Heart left ventricle (tissue), 16 donors: Measurements from ENCODE around the gene IPO11. TPM values are rescaled to one million over a fixed set of nuclear protein-coding genes. Genes with fewer than 3 reads are reported as not detected.

Experiments
- ATAC-seq, 4 donors: fragments of 200-7000 bp; cut with Tn5 transposase; one replicate each; pipeline ENCODE4 v1.9.1; 2020 to 2022; ENCODE audit warnings: moderate library complexity in 4 of 4, mild to moderate bottlenecking in 3 of 4, moderate number of reproducible peaks in 1 of 4
- DNase-seq, 5 donors: peaks; one replicate each; pipeline ENCODE4 v3.0.0-alpha.2; 2020
- H3K27ac ChIP-seq, 12 donors: fragments of 200-600 bp; sonication (generic) in 4 of 12; one replicate each; pipeline versions ENCODE4 v1.5.0 to v1.8.0; 2016 to 2022; ENCODE audit warnings: mild to moderate bottlenecking in 2 of 12
- H3K27me3 ChIP-seq, 9 donors: fragments of 200-600 bp; sonication (generic) in 2 of 9; one replicate each; pipeline versions ENCODE4 v1.5.1 to v1.8.0; 2016 to 2022; ENCODE audit warnings: mild to moderate bottlenecking in 3 of 9
- H3K36me3 ChIP-seq, 9 donors: fragments of 200-600 bp; sonication (generic) in 2 of 9; one replicate each; pipeline versions ENCODE4 v1.5.0 to v1.8.0; 2018 to 2022; ENCODE audit warnings: mild to moderate bottlenecking in 2 of 9
- H3K4me1 ChIP-seq, 12 donors: fragments of 200-600 bp; sonication (generic) in 4 of 12; one replicate each; pipeline versions ENCODE4 v1.5.0 to v1.8.0; 2016 to 2022; ENCODE audit warnings: mild to moderate bottlenecking in 3 of 12
- H3K4me3 ChIP-seq, 12 donors: fragments of 200-600 bp; sonication (generic) in 4 of 12; one replicate each; pipeline versions ENCODE4 v1.5.0 to v1.8.0; 2017 to 2022; ENCODE audit warnings: mild to moderate bottlenecking in 9 of 12, moderate library complexity in 4 of 12
- H3K9me3 ChIP-seq, 12 donors: fragments of 200-600 bp; sonication (generic) in 4 of 12; one replicate each; pipeline versions ENCODE4 v1.5.0 to v1.8.0; 2016 to 2022; ENCODE audit warnings: mild to moderate bottlenecking in 1 of 12
- POLR2A ChIP-seq, 2 donors: fragments of 450-650 bp; IDR thresholded peaks; one replicate each; pipeline ENCODE4 v1.6.1; 2017; ENCODE audit warnings: antibody characterized with exemption in 2 of 2, mild to moderate bottlenecking in 2 of 2, moderate library complexity in 2 of 2
- WGBS, 4 donors: extraction: QIAGEN DNeasy Blood & Tissue Kit in 2 of 4; methylation state at CpG; one replicate each; pipeline versions ENCODE4 v1.1.5 to v1.1.7; 2013 to 2018; 5-methylcytosine and 5-hydroxymethylcytosine counted together
- intact Hi-C, 10 donors: fragments of 100-400 bp; cut with DNase I; formaldehyde crosslinking; loops; one replicate each; pipeline versions ENCODE4 v1.11.1 to v1.14.2; 2022
- polyA plus RNA-seq, 2 donors: library from polyadenylated mRNA; stranded (reverse); fragments of 200-250 nt; gene quantifications; one replicate each; pipeline ENCODE4 v1.2.3, GENCODE V29; 2013
- total RNA-seq, 9 donors: library from RNA; depleted of rRNA in 2 of 9; stranded (reverse); fragments of >200 nt in 2 of 9; fragmentation: NEBNext Ultra II Directional in 3 of 9; extraction: Animal tissue kit (Norgen Biotek cat#: 25700) in 3 of 9; gene quantifications; one replicate each; pipeline versions ENCODE4 v1.1.0 to v1.2.4, GENCODE V29; 2016 to 2023
- TF ChIP-seq, protein P1 (sequence below), 12 donors: fragments of 200-600 bp; sonication (generic) in 4 of 12; IDR thresholded peaks; one replicate each; pipeline versions ENCODE4 v1.5.0 to v1.8.0; 2018 to 2022; ENCODE audit warnings: antibody characterized with exemption in 12 of 12, mild to moderate bottlenecking in 5 of 12
- donor health status: ischemic (EF 13 %, LVEDD 7.1; RV severe dilation, severe dysfunction).
- donor health status: healthy with polysubstance abuse.
- donor health status: DM: no; HTN: yes; CAD: no.
- donor health status: DM: no; HTN: no; CAD: no.
- donor health status: ischemic (EF 25% LVEDD 6.9; RV normal size, moderate dysfunction).
- donor health status: ischemic (EF 25% LVEDD 5.7; RV mildly dilated, moderate dysfunction).
- donor health status: healthy.
- donor health status: DM: yes; HTN: yes; CAD: no.
- donor health status: ischemic (EF 35%, LVEDD 5.7; RV mildly dilated, moderate dysfunction).
- donor health status: nonischemic (EF 11% LVEDD 7.7; RV severe dilation, severe dysfunction).
- donor health status: DM: yes; HTN: yes; CAD: no.
- donor health status: PGD.
- donor health status: ischemic (EF 29% LVEDD 5.4; RV normal size, mild dysfunction).
- donor health status: nonischemic (EF 23%, LVEDD 6.1; RV moderate dilation, normal function).

The IPO11 gene
- total and polyA plus RNA-seq, 11 donors = 8.2 to 40.4 (median 29.1) TPM

DNA sequence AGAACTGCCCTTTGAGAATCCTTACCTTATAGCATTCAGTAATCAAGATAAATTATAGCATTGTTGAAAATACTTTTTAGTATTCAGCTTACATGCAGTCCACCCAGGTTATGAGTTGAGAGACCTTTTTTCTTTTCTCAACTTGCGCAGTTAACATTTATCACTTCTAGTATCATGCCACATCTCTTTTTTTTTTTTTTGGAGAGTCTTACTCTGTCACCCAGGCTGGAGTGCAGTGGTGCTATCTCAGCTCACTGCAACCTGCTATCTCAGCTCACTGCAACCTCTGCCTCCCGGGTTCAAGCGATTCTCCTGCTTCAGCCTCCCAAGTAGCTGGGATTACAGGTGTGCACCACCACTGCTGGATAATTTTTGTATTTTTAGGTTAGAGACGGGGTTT, 195.1 kb downstream of the IPO11 start:
- Histone ChIP-seq H3K9me3 (no peaks in the 10 kb centered on the region), H3K27me3 (no peaks in the 10 kb centered on the region), H3K4me3 (no peak overlapping the region), H3K36me3 (peaks cover 0 to 15% (median 8%) of the 10 kb centered on the region in 9 donors), H3K27ac (no peak overlapping the region), H3K4me1 (peaks cover 0 to 4% (median 0%) of the 10 kb centered on the region in 12 donors)
- intact Hi-C loops = no loop called here
- DNase-seq (no peak), ATAC-seq (no peak)
- no peak for TF ChIP-seq POLR2A (IDR thresholded peaks at IDR 0.05)
- TF ChIP-seq, protein P1, sequence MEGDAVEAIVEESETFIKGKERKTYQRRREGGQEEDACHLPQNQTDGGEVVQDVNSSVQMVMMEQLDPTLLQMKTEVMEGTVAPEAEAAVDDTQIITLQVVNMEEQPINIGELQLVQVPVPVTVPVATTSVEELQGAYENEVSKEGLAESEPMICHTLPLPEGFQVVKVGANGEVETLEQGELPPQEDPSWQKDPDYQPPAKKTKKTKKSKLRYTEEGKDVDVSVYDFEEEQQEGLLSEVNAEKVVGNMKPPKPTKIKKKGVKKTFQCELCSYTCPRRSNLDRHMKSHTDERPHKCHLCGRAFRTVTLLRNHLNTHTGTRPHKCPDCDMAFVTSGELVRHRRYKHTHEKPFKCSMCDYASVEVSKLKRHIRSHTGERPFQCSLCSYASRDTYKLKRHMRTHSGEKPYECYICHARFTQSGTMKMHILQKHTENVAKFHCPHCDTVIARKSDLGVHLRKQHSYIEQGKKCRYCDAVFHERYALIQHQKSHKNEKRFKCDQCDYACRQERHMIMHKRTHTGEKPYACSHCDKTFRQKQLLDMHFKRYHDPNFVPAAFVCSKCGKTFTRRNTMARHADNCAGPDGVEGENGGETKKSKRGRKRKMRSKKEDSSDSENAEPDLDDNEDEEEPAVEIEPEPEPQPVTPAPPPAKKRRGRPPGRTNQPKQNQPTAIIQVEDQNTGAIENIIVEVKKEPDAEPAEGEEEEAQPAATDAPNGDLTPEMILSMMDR (IDR thresholded peaks at IDR 0.05) = no peak
- WGBS, 4 donors = 95 to 98% (median 97%) methylated on average over 4 of the region's 4 CpGs

DNA sequence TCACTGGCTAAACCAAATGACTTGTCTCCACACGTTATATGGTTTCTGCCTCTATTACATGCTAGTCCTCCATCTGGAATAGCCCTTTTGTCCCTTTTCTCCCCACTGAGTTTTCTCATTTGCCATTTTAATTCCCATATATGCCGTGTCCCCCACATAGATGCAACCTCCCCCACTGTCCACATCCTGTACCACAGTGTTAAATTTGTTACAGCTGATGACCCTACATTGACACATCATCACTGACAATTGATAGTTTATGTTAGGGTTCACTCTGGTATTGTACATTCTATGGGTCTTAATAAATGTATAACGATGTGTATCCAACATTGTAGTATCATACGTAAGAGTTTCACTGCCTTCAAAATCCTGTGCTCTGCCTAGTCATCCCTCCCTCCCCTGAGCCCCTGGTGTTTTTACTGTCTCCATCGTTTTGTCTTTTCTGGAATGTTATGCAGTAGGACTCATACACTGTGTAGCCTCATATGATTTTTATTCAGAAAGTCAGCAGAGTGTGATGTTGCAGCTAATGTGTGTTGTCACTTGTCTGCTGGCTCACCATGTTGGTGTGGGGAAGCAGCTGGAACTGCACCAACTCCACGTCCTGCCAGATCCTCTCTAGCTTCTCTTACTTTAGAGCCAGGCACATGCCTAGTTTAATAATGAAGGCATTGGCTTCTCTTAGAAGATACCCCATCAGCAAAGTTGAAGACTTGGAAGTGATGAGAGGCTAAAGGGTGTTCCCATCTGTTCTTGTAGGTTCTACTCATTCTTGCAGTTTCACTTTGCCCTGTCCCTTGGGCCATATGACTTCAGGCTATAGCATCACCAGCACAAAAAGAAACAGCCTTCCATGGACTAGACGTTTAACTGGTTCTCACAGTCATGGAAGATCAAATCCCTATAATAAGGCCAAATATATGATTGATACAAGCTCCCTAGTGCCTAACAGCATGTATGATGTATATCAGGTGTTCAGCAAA, 196.3 kb downstream of the IPO11 start:
- Histone ChIP-seq H3K36me3 (peaks cover 0 to 7% (median 0%) of the 10 kb centered on the region in 9 donors), H3K9me3 (no peaks in the 10 kb centered on the region), H3K27ac (no peak overlapping the region), H3K27me3 (no peaks in the 10 kb centered on the region), H3K4me1 (peaks cover 0 to 4% (median 0%) of the 10 kb centered on the region in 12 donors), H3K4me3 (no peak overlapping the region)
- TF ChIP-seq, protein P1 (IDR thresholded peaks at IDR 0.05) = no peak
- TF ChIP-seq POLR2A (IDR thresholded peaks at IDR 0.05) = no peak
- ATAC-seq (peak in 3 of 4 donors; percentile 54 to 65 (median 59)), DNase-seq (peak in 2 of 5 donors; percentile 10 to 38)
- WGBS, 4 donors = 76 to 84% (median 81%) methylated on average over 7 of the region's 7 CpGs
- intact Hi-C loops = no loop called here

DNA sequence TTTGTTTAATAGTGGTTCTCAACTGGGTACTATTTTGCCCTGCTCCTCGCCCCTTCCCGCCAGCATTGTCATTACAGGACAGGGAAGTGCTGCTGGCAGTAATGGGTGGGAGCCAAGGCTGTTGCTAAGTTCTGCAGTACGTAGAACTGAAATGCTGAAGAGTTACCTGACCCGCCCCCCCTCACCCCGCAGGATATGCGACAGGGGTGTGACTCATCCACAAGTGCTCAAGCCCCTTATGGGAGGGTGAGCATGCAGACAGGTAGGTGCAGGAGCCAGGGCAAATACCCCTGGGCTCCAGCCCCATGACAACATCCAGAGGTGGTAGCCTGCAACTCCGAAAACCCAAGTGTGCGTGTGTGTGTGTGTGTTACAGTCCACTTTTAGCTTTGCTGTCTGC, 201.8 kb downstream of the IPO11 start:
- ATAC-seq = no peak
- Histone ChIP-seq H3K27me3 (no peaks in the 10 kb centered on the region), H3K27ac (no peak overlapping the region), H3K4me1 (no peaks in the 10 kb centered on the region), H3K4me3 (no peak overlapping the region), H3K36me3 (peaks cover 0 to 6% (median 0%) of the 10 kb centered on the region in 9 donors), H3K9me3 (no peaks in the 10 kb centered on the region)
- intact Hi-C loops = no loop called here
- TF ChIP-seq, protein P1 (IDR thresholded peaks at IDR 0.05) = no peak
- DNase-seq = no peak
- 95 to 99% (median 96%) methylated on average over 7 to 8 of the region's 8 CpGs for WGBS, 4 donors

DNA sequence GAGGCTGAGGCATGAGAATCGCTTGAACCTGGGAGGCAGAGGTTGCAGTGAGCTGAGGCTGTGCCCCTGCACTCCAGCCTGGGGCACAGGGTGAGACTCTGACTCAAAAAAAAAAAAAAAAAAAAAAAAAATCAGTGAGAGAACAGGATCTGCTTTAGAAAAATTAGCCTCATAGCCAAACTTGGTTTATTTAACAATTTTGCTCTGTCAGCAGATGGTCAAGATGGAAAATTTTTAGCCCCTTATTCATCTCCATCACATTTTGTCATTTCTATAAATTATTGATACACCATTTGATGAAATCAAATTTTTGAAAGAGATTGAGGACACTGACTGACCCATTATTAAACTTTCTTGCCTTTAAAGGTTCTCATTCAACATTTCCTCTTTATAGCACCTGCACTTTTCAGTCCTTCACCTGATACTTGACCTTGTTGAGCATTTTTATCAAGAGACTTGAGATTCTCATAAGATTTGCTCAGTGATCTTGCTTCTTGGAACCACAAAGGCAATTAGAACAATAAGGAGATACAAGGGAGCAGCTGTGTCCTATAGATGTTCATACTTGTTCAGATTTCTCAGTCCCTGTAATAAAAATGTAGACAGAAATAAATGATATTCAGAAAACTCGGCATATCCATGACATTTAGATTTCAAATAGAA, 204.2 kb downstream of the IPO11 start:
- ATAC-seq (no peak), DNase-seq (no peak)
- no peak overlapping the region for H3K4me3 ChIP-seq
- H3K27me3 ChIP-seq = no peaks in the 10 kb centered on the region
- WGBS, 4 donors = 92 to 98% (median 96%) methylated on average over 2 of the region's 2 CpGs
- no peaks in the 10 kb centered on the region for H3K36me3 ChIP-seq
- TF ChIP-seq, protein P1 (IDR thresholded peaks at IDR 0.05) = no peak
- no peak for TF ChIP-seq POLR2A (IDR thresholded peaks at IDR 0.05)
- intact Hi-C loops = no loop called here
- H3K27ac ChIP-seq = no peak overlapping the region
- no peaks in the 10 kb centered on the region for H3K9me3 ChIP-seq
- H3K4me1 ChIP-seq = no peaks in the 10 kb centered on the region
